PC-3 (cell line): ENCODE results near the gene ATM. TPM values are rescaled to one million over a fixed set of nuclear protein-coding genes. Genes with fewer than 3 reads are reported as not detected.

Experiments
- ATAC-seq: fragments of 200-7000 bp; cut with Tn5 transposase; 2 replicates; pipeline ENCODE4 v1.9.1; 2020; ENCODE audit warnings: mild to moderate bottlenecking, moderate library complexity
- BruUV-seq: library from RNA; stranded (reverse); fragments of 400-500 nt; replicated peaks from 2 replicates; lab custom pipeline; 2021; lab: Mats Ljungman, UMichigan
- CTCF ChIA-PET: fragments of 300-600 bp; sonication (Branson Sonifier 250); formaldehyde crosslinking; loops from one replicate; lab custom pipeline; 2022; ENCODE audit warnings: antibody characterized with exemption; lab: Charles Lee
- POLR2A ChIA-PET: fragments of 300-600 bp; sonication (Branson Sonifier 250); formaldehyde crosslinking; loops from one replicate; lab custom pipeline; 2022; ENCODE audit warnings: antibody characterized with exemption; ENCODE audit not compliant: unreplicated experiment; lab: Charles Lee
- DNase-seq: peaks from one replicate; pipeline ENCODE4 v3.0.0-alpha.2; 2015
- H2AFZ ChIP-seq: fragments of 300-600 bp; sonication (generic); 2 replicates; pipeline ENCODE4 v1.6.0; 2016; ENCODE audit warnings: antibody characterized with exemption, low read length
- H3F3A ChIP-seq: fragments of 300-600 bp; sonication (generic); one replicate; pipeline ENCODE4 v1.6.0; 2017; ENCODE audit warnings: antibody characterized with exemption, low read length, control low read depth, mild to moderate bottlenecking; ENCODE audit not compliant: unreplicated experiment
- H3K27ac ChIP-seq: fragments of 300-600 bp; sonication (generic); 2 replicates; pipeline ENCODE4 v1.5.1; 2016; ENCODE audit warnings: mild to moderate bottlenecking, low read length
- H3K27me3 ChIP-seq: fragments of 300-600 bp; sonication (generic); 2 replicates; pipeline ENCODE4 v1.6.1; 2016; ENCODE audit warnings: low read length, mixed read lengths
- H3K36me3 ChIP-seq: fragments of 300-600 bp; sonication (generic); 2 replicates; pipeline ENCODE4 v1.6.1; 2016; ENCODE audit warnings: low read depth, mixed run types, low read length, mixed read lengths
- H3K4me1 ChIP-seq: fragments of 300-600 bp; sonication (generic); 2 replicates; pipeline ENCODE4 v1.5.1; 2016; ENCODE audit warnings: low read length; ENCODE audit not compliant: insufficient read depth
- H3K4me2 ChIP-seq: fragments of 300-600 bp; sonication (generic); 2 replicates; pipeline ENCODE4 v1.6.0; 2016; ENCODE audit warnings: low read length
- H3K4me3 ChIP-seq: fragments of 300-600 bp; sonication (generic); 2 replicates; pipeline ENCODE4 v1.5.1; 2016; ENCODE audit warnings: mild to moderate bottlenecking, low read length, mixed read lengths
- H3K79me2 ChIP-seq: fragments of 300-600 bp; sonication (generic); 2 replicates; pipeline ENCODE4 v1.6.1; 2017; ENCODE audit warnings: low read length, mixed read lengths
- H3K9ac ChIP-seq: fragments of 300-600 bp; sonication (generic); 2 replicates; pipeline ENCODE4 v1.6.0; 2016; ENCODE audit warnings: mild to moderate bottlenecking, low read length
- H3K9me2 ChIP-seq: fragments of 300-600 bp; sonication (generic); replicated peaks from 2 replicates; pipeline ENCODE4 v1.6.1; 2016; ENCODE audit warnings: mixed run types, low read length, mixed read lengths
- H3K9me3 ChIP-seq: fragments of 300-600 bp; sonication (generic); 2 replicates; pipeline ENCODE4 v1.6.1; 2016; ENCODE audit warnings: low read length, mixed read lengths
- H4K20me1 ChIP-seq: fragments of 300-600 bp; sonication (generic); 2 replicates; pipeline ENCODE4 v1.6.1; 2016; ENCODE audit warnings: low read length, mixed read lengths
- EZH2 ChIP-seq: fragments of 300-600 bp; sonication (generic); IDR thresholded peaks from one replicate; pipeline ENCODE4 v1.6.1; 2017; ENCODE audit warnings: antibody characterized with exemption, mild to moderate bottlenecking, low read length; ENCODE audit not compliant: unreplicated experiment
- EZH2phosphoT487 ChIP-seq: fragments of 300-600 bp; sonication (generic); IDR thresholded peaks from 2 replicates; pipeline ENCODE4 v1.6.1; 2018; ENCODE audit warnings: mild to moderate bottlenecking, antibody characterized with exemption, low read length, borderline replicate concordance
- intact Hi-C: fragments of 100-400 bp; cut with micrococcal nuclease; formaldehyde crosslinking; loops from 2 replicates; pipeline ENCODE4 v1.9.0; 2023
- total RNA-seq: library from RNA; depleted of rRNA; stranded (reverse); fragments of >200 nt; gene quantifications from 2 replicates; pipeline ENCODE4 v1.2.3, GENCODE V29; 2014
- TF ChIP-seq, protein P1 (sequence below): fragments of 300-600 bp; sonication (generic); conservative IDR thresholded peaks from 2 replicates; pipeline ENCODE4 v1.5.1; 2017; ENCODE audit warnings: antibody characterized with exemption, low read depth, mild to moderate bottlenecking, low read length

Gene ATM
- total RNA-seq, 1 experiment from 2014 or later, result 55.3 TPM

DNA sequence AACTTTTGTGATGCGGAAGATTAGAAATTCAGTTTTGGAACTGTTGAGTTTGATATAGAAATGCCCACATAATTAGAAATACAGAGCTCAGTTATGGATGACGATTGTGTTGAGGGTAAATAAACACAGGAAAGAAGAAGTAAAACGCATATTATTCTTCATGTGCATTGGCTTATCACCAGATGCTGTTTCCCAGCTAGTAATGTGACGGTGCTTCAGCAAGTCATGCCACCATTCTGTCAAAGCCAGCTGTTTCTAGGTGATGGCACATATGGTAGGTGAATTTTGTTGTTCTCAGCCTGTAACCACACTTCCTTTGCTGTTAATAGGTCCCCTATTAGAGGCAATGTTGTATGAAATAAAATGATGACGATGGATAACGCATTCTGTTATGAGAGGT lies 175.6 kb downstream of the ATM start:
- no peak overlapping the region for H3K9ac ChIP-seq
- H3K9me3 ChIP-seq, result no peaks in the 10 kb centered on the region
- H3K79me2 ChIP-seq, result no peaks in the 10 kb centered on the region
- H3K27me3 ChIP-seq, result no peaks in the 10 kb centered on the region
- intact Hi-C loops, result no loop called here
- no peaks in the 10 kb centered on the region for H3K4me1 ChIP-seq
- H3K4me2 ChIP-seq, result no peak overlapping the region
- H2AFZ ChIP-seq, result no peak overlapping the region
- ATAC-seq (no peak), DNase-seq (no peak)
- ChIA-PET POLR2A (no interaction called here), CTCF (no interaction called here)
- H3K27ac ChIP-seq, result no peak overlapping the region
- no peaks in the 10 kb centered on the region for H4K20me1 ChIP-seq
- no TSS peak for BruUV-seq
- no peaks in the 10 kb centered on the region for H3K9me2 ChIP-seq
- H3K36me3 ChIP-seq, result no peaks in the 10 kb centered on the region
- H3F3A ChIP-seq, result no peaks in the 10 kb centered on the region
- H3K4me3 ChIP-seq, result no peak overlapping the region
- TF ChIP-seq, protein P1, sequence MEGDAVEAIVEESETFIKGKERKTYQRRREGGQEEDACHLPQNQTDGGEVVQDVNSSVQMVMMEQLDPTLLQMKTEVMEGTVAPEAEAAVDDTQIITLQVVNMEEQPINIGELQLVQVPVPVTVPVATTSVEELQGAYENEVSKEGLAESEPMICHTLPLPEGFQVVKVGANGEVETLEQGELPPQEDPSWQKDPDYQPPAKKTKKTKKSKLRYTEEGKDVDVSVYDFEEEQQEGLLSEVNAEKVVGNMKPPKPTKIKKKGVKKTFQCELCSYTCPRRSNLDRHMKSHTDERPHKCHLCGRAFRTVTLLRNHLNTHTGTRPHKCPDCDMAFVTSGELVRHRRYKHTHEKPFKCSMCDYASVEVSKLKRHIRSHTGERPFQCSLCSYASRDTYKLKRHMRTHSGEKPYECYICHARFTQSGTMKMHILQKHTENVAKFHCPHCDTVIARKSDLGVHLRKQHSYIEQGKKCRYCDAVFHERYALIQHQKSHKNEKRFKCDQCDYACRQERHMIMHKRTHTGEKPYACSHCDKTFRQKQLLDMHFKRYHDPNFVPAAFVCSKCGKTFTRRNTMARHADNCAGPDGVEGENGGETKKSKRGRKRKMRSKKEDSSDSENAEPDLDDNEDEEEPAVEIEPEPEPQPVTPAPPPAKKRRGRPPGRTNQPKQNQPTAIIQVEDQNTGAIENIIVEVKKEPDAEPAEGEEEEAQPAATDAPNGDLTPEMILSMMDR, result no peak
- no peak for TF ChIP-seq EZH2phosphoT487
- no peak for TF ChIP-seq EZH2

DNA sequence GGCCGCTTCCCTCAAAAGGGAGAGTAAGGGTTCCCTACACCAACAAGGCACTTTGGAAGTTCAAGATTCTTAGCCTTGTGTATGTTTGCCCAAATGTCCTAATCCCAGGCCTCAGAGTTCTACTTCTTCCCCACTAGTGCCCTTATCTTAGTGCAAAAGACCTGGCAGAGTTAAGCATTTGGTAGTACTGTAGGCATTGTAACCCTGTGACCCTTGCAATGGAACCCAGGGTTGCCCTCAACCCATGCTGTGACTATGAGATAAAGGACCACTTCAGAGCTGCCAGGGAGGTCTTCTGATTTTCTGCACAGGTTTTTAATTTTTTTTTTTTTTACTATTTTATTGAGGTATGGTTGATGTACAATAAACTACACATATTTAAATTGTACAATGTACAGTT lies 179.4 kb downstream of the ATM start:
- Histone ChIP-seq H3K9ac (no peak overlapping the region), H3K27ac (no peak overlapping the region), H4K20me1 (no peaks in the 10 kb centered on the region), H3K36me3 (no peaks in the 10 kb centered on the region), H3K9me2 (no peaks in the 10 kb centered on the region), H3K4me2 (no peak overlapping the region), H3F3A (no peaks in the 10 kb centered on the region), H2AFZ (no peak overlapping the region), H3K9me3 (no peaks in the 10 kb centered on the region), H3K79me2 (no peaks in the 10 kb centered on the region), H3K4me1 (no peaks in the 10 kb centered on the region), H3K4me3 (no peak overlapping the region), H3K27me3 (no peaks in the 10 kb centered on the region)
- DNase-seq, result no peak
- intact Hi-C loops, result no loop called here
- ChIA-PET CTCF (no interaction called here), POLR2A (no interaction called here)
- BruUV-seq, result no TSS peak
- TF ChIP-seq, protein P1, result no peak
- TF ChIP-seq EZH2phosphoT487 (no peak), EZH2 (no peak)
- no peak for ATAC-seq

DNA sequence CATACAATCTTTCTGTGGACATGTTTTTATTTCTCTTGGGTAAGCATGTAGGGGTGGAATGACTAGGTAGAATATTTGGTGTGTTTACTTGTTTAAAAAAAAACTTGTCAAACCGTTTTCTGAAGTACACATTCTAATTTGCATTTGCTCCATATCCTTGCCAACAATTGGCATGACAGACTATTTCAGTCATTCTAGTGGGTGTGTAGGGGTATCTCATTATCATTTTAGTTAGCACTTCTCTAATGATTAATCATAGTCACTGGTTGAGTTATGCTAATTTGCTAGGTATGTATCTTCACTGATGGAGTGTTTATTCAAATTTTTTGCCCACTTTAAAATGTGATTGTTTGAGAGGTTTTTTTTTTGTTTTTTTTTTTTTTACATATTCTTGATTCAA lies 180.2 kb downstream of the ATM start:
- Histone ChIP-seq H3K79me2 (no peaks in the 10 kb centered on the region), H3K36me3 (no peaks in the 10 kb centered on the region), H3K9ac (no peak overlapping the region), H3K27me3 (no peaks in the 10 kb centered on the region), H3F3A (no peaks in the 10 kb centered on the region), H3K9me2 (no peaks in the 10 kb centered on the region), H3K4me3 (no peak overlapping the region), H3K9me3 (no peaks in the 10 kb centered on the region), H3K4me2 (no peak overlapping the region), H2AFZ (no peak overlapping the region), H3K4me1 (no peaks in the 10 kb centered on the region), H4K20me1 (no peaks in the 10 kb centered on the region), H3K27ac (no peak overlapping the region)
- DNase-seq (no peak), ATAC-seq (no peak)
- no TSS peak for BruUV-seq
- ChIA-PET POLR2A (no interaction called here), CTCF (no interaction called here)
- TF ChIP-seq EZH2phosphoT487, result no peak
- TF ChIP-seq, protein P1, result no peak
- no peak for TF ChIP-seq EZH2
- intact Hi-C loops, result no loop called here
